Measurements from ENCODE around the gene CDKL2.
"Not testable (repeated sequence)": the region's sequence is repeated elsewhere in the genome, so short reads cannot be mapped to it uniquely, and the experiment has no call there.

Gene CDKL2

DNA sequence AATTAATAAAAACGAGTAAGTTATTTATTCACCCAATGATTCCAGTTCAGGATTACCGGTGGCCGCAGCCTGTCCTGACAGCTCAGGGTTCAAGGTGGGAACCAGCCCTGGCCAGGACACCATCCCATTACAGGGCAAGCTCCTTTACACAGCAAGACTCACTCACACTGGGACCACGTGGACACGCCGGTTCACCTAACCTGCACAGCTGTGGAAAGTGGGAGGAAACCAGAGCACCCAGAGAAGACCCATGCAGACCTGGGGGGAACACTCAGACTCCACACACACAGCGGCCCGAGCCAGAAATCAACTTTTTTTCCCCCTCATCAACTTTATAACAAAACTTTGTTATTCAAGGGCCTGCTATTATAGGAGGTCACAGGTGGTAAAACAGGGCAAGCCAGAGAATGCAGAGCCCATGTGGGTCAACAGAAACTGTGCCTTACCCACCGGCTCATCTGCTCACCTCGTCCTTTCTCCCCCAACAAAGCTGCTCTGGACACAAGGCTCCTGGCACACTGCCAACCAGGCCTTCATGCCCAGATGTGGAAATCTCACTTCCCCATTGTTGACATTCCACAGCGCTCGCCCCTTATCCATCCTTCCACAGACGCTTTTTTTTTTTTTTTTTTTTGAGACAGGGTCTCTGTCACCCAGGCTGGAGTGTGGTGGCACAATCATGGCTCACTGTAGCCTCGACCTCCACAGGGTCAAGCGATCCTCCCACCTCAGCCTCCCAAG, 82.5 kb downstream of the CDKL2 start:
- no peaks in the 10 kb centered on the region for H3F3A ChIP-seq (ENCODE audit: insufficient read depth)
- no peaks in the 10 kb centered on the region for H3K9me3 ChIP-seq (ENCODE audit: insufficient read depth, low read length)
- H3K4me2 ChIP-seq (ENCODE audit: low read depth, low read length, poor library complexity, severe bottlenecking): no peak overlapping the region
- no peaks in the 10 kb centered on the region for H3K9me2 ChIP-seq (replicated peaks; ENCODE audit: insufficient read depth, low read length)
- H3K79me2 ChIP-seq (ENCODE audit: insufficient read depth, low read length): no peaks in the 10 kb centered on the region
- no peak overlapping the region for H2AFZ ChIP-seq (ENCODE audit: low read depth, low read length, severe bottlenecking)
- H3K9ac ChIP-seq (ENCODE audit: low read length): no peak overlapping the region
- H3K36me3 ChIP-seq (ENCODE audit: low read length): no peaks in the 10 kb centered on the region
- no peaks in the 10 kb centered on the region for H4K20me1 ChIP-seq (ENCODE audit: low read depth, low read length)
- no peak overlapping the region for H3K27ac ChIP-seq (ENCODE audit: low read depth, low read length)
- H3K27me3 ChIP-seq (ENCODE audit: low read length): no peaks in the 10 kb centered on the region
- H3K4me3 ChIP-seq (ENCODE audit: insufficient read depth, low read length, poor library complexity, severe bottlenecking): no peak overlapping the region
- no peak for TF ChIP-seq EZH2phosphoT487 (conservative IDR thresholded peaks at IDR 0.05; ENCODE audit: low read length)
- TF ChIP-seq, protein P1, sequence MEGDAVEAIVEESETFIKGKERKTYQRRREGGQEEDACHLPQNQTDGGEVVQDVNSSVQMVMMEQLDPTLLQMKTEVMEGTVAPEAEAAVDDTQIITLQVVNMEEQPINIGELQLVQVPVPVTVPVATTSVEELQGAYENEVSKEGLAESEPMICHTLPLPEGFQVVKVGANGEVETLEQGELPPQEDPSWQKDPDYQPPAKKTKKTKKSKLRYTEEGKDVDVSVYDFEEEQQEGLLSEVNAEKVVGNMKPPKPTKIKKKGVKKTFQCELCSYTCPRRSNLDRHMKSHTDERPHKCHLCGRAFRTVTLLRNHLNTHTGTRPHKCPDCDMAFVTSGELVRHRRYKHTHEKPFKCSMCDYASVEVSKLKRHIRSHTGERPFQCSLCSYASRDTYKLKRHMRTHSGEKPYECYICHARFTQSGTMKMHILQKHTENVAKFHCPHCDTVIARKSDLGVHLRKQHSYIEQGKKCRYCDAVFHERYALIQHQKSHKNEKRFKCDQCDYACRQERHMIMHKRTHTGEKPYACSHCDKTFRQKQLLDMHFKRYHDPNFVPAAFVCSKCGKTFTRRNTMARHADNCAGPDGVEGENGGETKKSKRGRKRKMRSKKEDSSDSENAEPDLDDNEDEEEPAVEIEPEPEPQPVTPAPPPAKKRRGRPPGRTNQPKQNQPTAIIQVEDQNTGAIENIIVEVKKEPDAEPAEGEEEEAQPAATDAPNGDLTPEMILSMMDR (IDR thresholded peaks at IDR 0.05; ENCODE audit: insufficient read depth, low read length, poor library complexity, severe bottlenecking): no peak

DNA sequence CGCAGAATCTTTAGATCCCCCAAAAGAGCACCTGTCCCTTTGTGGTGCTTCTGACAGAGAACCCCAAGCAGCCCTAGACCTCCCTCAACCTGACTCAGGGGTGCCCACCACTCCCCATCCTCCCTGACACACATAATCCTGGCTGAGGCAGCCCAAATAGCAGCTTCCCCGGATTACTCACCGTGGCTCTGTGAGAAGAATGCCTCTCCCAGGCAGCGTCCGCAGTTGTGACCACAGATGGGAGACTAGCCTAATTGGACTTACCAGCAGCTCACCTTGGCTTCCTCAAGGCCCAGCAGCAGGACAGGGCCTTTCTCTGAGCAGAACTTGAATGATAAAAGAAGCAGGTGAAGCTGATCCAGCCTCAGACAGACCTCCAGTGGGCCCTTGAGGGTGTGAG, 84.8 kb downstream of the CDKL2 start:
- Histone ChIP-seq H3K9me3 (ENCODE audit: insufficient read depth, low read length) (no peaks in the 10 kb centered on the region), H2AFZ (ENCODE audit: low read depth, low read length, severe bottlenecking) (no peak overlapping the region), H4K20me1 (ENCODE audit: low read depth, low read length) (no peaks in the 10 kb centered on the region), H3K4me2 (ENCODE audit: low read depth, low read length, poor library complexity, severe bottlenecking) (no peak overlapping the region), H3K4me3 (ENCODE audit: insufficient read depth, low read length, poor library complexity, severe bottlenecking) (no peak overlapping the region), H3K27me3 (ENCODE audit: low read length) (no peaks in the 10 kb centered on the region), H3K9ac (ENCODE audit: low read length) (no peak overlapping the region), H3K9me2 (replicated peaks; ENCODE audit: insufficient read depth, low read length) (no peaks in the 10 kb centered on the region), H3F3A (ENCODE audit: insufficient read depth) (no peaks in the 10 kb centered on the region), H3K36me3 (ENCODE audit: low read length) (no peaks in the 10 kb centered on the region), H3K27ac (ENCODE audit: low read depth, low read length) (no peak overlapping the region), H3K79me2 (ENCODE audit: insufficient read depth, low read length) (no peaks in the 10 kb centered on the region)
- no peak for TF ChIP-seq EZH2phosphoT487 (conservative IDR thresholded peaks at IDR 0.05; ENCODE audit: low read length)
- TF ChIP-seq, protein P1 (IDR thresholded peaks at IDR 0.05; ENCODE audit: insufficient read depth, low read length, poor library complexity, severe bottlenecking): no peak

DNA sequence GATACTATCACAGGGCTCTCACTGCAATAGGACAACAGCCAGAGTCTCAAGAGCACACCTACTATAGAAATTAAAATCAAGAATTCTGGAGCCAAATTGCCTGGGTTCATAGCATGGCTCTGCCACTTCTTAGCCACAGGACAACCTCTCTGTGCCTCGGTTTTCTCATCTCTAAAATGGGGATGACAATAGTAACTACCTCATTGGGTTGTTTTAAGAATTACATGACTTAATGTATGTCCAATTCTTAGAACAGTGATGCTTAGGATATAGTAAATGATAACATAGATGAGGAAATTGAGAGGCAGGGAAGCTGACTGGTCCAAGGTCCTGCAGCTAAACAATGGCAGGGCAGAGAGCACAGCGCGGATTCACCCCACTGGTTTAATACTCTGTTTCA, 85.5 kb downstream of the CDKL2 start:
- H3K27me3 ChIP-seq (ENCODE audit: low read length): no peaks in the 10 kb centered on the region
- H3K36me3 ChIP-seq (ENCODE audit: low read length): no peaks in the 10 kb centered on the region
- no peaks in the 10 kb centered on the region for H4K20me1 ChIP-seq (ENCODE audit: low read depth, low read length)
- H3F3A ChIP-seq (ENCODE audit: insufficient read depth): no peaks in the 10 kb centered on the region
- TF ChIP-seq, protein P1 (IDR thresholded peaks at IDR 0.05; ENCODE audit: insufficient read depth, low read length, poor library complexity, severe bottlenecking): no peak
- TF ChIP-seq EZH2phosphoT487 (conservative IDR thresholded peaks at IDR 0.05; ENCODE audit: low read length): no peak
- no peaks in the 10 kb centered on the region for H3K9me2 ChIP-seq (replicated peaks; ENCODE audit: insufficient read depth, low read length)
- no peak overlapping the region for H3K4me2 ChIP-seq (ENCODE audit: low read depth, low read length, poor library complexity, severe bottlenecking)
- H3K27ac ChIP-seq (ENCODE audit: low read depth, low read length): no peak overlapping the region
- H3K9ac ChIP-seq (ENCODE audit: low read length): no peak overlapping the region
- no peaks in the 10 kb centered on the region for H3K9me3 ChIP-seq (ENCODE audit: insufficient read depth, low read length)
- H2AFZ ChIP-seq (ENCODE audit: low read depth, low read length, severe bottlenecking): no peak overlapping the region
- no peaks in the 10 kb centered on the region for H3K79me2 ChIP-seq (ENCODE audit: insufficient read depth, low read length)
- H3K4me3 ChIP-seq (ENCODE audit: insufficient read depth, low read length, poor library complexity, severe bottlenecking): no peak overlapping the region

DNA sequence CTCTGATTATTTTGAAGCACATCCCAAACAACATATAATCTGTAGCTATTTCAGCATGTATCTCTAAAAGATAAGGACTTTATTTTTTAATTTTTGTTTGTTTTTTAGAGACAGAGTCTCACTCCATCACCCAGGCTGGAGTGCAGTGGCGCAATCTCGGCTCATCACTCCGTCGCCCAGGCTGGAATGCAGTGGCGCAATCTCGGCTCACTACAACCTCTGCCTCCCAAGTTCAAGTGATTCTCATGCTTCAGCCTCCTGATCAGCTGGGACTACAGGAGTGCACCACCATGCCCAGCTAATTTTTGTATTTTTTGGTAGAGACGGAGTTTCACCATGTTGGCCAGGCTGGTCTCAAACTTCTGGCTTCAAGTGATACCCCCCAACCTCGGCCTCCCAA, 86.1 kb downstream of the CDKL2 start:
- not testable (repeated sequence) for H3K9me3 ChIP-seq (ENCODE audit: insufficient read depth, low read length); H4K20me1 ChIP-seq (ENCODE audit: low read depth, low read length); H3K79me2 ChIP-seq (ENCODE audit: insufficient read depth, low read length); H3K36me3 ChIP-seq (ENCODE audit: low read length); H2AFZ ChIP-seq (ENCODE audit: low read depth, low read length, severe bottlenecking); H3K9ac ChIP-seq (ENCODE audit: low read length); H3K27ac ChIP-seq (ENCODE audit: low read depth, low read length); H3K9me2 ChIP-seq (replicated peaks; ENCODE audit: insufficient read depth, low read length); H3F3A ChIP-seq (ENCODE audit: insufficient read depth); H3K4me3 ChIP-seq (ENCODE audit: insufficient read depth, low read length, poor library complexity, severe bottlenecking); H3K4me2 ChIP-seq (ENCODE audit: low read depth, low read length, poor library complexity, severe bottlenecking); H3K27me3 ChIP-seq (ENCODE audit: low read length)
